NCI-H128 (cell line): ENCODE data around the gene DOCK10.

ENCODE experiments used
- DNase-seq: peaks from one replicate; lab custom pipeline; 2025; ENCODE audit not compliant: unreplicated experiment; lab: John Stamatoyannopoulos, UW

Gene DOCK10

DNA sequence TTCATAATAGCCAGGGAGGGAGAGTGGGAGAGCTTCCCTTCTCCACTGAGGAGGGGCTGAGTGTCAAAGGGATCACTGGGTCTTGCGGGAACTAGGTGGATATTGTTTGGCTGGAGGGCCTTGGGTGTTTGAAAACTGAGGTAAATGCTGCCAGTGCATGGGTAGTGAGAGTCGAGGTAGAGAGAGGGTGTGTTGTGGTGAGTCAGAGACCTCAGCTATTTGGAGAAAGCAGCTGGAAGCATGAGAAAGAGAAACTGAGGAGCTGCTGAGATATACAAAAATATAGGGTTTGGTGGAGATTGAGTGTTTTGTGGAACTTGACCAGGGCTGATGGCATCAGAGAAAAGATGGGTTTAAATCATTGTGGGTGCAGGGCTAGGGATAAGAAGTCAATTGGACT is 199.1 kb downstream of the DOCK10 start:
- no peak for DNase-seq

- no peak for DNase-seq
Measured at GRCh38 chr2:224841910-224842309, 200.4 kb downstream of the DOCK10 start.

- no peak for DNase-seq
Measured at GRCh38 chr2:224838335-224838734, 203.9 kb downstream of the DOCK10 start.

DNA sequence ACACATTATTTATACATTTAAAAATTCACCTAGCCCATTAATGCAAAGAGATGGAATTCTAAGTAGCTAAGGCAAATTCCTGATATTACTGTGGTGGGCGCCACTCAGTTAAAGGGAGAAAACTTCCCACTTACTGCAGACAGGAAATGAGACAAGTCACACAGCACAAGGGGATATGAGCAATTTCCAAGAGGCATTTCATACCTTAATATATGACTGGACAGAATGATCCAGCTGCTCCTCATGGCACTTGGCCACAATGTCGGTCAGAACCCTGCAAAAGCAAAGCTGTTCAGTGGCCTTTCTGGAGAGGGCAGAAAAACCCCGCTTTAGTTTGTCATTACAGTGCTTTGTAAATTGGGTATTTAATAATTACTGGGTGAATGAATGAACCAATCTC is 204.7 kb downstream of the DOCK10 start:
- DNase-seq = no peak

DNA sequence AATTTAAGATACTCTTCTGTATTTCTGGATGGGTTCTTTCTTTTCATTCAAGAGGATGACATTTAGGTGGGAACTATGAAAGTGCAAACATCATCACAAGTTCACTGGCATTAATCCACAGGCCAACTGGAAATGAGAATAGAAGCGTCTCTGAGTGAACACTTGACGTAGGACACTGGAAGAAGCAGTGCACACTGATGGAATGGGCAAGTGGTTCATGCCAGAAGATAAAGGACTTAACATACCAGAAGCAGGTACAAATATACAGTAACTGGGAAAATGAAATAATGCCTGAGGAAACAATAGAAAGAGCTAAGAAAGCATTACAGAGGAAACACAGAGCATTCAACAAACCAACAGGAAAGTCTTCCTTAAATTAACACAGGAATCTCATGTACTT is 205.2 kb downstream of the DOCK10 start:
- no peak for DNase-seq

DNA sequence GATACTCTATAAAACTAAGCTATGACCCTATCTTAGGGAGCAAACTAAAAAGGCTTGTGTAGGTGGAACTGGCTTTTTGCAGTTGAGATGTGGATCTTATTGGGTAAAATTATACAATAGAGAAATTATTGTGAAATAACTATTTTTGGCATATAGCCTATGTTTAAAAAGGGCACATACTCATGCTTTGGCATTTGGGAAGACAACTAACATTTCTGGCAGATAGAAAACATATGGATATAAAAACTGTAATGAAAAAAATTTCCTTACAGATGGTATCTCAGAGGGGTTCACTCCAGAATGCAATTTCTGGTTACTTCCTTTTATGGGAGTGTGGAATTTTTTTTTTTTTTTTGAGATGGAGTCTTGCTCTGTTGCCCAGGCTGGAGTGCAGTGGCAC is 206.0 kb downstream of the DOCK10 start:
- DNase-seq = no peak

GRCh38 chr2:224835405-224835804 is 206.9 kb downstream of the DOCK10 start:
- DNase-seq = no peak

- DNase-seq = no peak
Measured at GRCh38 chr2:224833986-224834385, 208.3 kb downstream of the DOCK10 start.

DNA sequence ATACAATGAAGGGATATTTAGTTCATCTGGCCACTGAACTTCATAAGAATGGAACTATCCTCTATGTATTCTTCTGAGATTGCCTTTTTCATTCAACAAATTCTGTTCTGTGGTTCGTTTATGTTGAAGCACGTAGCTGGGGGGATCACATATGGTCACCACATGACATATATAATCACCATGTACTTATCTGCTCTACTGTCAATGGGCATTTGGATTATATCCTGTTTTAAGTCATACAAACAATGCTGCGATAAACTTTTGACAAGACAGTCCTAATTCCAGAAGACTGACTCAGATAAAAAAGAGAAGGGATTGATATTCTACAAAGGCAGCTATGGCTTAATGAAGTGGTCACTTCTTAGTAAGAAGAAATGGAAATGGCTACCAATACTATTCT is 210.1 kb downstream of the DOCK10 start:
- no peak for DNase-seq

DNA sequence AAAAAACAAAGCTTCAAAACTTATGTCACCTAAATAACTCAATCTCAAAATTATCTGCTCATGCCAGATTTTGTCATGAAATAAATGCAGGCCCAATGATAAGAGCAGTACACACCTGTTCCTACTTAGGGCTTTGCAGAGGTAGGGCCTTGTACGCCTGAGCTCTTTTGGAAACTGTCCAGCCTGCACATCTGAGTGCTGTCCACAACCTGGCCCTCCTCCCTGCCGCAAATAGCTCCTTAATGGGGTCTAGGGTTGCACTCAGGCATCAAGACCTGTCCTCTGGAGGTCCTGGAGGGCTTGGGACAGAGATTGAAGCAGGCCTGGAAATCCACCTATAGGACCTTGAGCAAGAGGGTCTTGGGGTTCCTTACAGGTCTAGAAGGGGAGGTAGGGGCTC is 210.7 kb downstream of the DOCK10 start:
- DNase-seq = no peak

DNA sequence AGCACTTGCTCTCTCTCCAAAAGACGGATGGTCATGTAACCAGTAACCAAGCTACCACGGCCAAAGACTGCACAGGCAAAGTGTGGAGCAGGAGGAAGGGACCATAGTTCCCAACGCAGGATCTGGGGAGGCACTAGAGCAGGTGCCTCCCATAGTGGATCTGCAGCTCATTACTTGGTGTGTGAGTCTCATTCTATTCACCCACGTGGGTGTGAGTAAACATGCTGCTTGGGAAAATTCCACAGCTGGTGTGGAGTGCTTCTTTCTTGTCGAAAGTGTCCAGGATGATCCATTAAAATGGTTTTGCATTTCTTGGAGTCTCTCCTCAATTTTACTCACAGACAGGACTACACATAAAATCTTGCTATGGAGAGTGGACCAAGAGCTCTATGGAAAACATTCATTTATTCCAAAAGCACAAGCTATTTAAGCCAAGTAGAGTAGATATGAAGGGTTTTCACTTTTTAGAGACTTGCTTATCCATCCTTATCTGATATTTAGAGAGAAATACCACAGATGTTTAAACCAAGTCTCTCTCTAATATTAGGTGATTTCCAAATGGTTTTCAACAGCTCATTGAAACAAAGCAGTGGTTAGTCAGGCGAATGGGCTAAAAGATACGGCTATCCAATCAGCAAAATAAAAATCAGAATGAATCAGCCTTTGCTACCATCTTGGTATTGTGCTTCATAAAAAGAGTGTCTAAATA is 221.8 kb downstream of the DOCK10 start:
- DNase-seq = no peak

GRCh38 chr2:224819075-224819474 is 223.2 kb downstream of the DOCK10 start:
- no peak for DNase-seq

- DNase-seq = no peak
Measured at GRCh38 chr2:224817676-224818075, 224.6 kb downstream of the DOCK10 start.

DNA sequence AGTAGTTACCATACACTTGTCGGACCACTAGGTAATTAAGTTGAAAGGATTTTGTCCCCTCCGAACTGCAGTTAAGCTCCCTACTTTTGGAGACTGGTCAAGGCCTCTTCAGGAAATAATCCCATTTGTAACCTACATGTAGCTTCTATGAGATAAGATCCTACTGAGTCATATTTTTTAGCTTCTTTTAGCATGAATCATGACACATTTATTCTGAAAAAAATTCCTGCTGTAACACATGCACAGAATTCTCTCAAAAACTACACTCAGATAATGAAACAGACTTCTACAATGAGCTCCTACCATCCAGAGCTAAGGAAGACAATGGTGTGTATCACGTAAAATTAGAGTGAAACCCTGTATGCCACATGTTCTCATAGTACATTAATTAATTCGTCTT is 225.5 kb downstream of the DOCK10 start:
- no peak for DNase-seq

DNA sequence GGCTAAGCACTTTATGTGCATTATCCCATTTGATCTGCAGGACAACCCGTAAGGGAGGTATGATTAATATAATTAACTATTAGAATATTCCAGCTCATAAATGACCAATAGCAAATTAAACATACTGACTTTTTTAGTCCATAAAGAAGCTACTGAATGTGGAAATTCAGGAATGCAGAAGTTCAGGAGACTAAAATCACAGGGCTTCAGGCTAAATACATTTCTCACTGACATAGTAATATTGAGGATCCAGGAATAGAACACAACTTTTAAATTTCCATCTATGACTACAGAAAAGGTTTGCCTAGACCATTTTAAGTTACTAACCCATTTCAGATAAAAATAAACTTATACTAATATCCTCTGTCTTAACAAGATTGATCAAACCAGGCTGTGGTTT is 228.7 kb downstream of the DOCK10 start:
- no peak for DNase-seq

- DNase-seq = no peak
Measured at GRCh38 chr2:224807153-224807964, 234.9 kb downstream of the DOCK10 start.

DNA sequence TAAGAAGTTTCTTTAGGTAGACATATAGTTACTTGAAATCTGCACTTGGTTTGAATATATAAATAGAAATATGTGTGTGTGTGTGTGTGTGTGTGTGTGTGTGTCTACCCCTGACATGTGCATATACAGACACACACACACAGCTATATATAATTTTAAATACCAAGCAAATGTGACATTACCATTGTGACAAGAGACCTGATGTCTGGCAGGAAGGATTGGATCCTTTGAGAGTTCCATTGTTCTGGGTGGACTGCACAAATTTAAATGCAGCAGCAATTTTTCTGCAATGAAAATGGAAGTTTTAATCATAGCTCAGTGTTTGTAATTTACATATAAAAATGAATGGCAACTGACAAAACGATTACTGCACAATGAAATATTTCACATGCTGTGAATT is 238.3 kb downstream of the DOCK10 start:
- no peak for DNase-seq

- DNase-seq = no peak
Measured at GRCh38 chr2:224802407-224802806, 239.9 kb downstream of the DOCK10 start.

DNA sequence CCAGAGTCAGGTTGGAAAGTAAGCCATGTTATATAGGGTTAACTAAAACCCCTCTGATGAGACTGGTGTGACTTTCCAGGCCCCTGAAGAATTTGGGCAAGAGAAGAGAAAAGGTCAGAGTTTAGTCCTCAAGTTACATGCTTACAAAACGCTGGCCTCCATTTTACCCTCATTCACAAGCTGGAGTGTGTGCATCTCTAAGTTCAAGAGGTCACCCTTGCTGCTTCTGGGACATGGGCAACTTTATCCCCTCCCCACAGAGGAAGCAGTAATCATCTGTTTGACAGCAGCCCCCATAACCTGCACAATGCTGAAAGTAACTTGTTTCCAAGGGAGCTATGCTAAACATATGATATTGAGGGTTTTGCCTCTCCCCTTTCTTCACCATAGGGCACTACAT is 240.9 kb downstream of the DOCK10 start:
- no peak for DNase-seq

- no peak for DNase-seq
Measured at GRCh38 chr2:224799691-224800090, 242.6 kb downstream of the DOCK10 start.

GRCh38 chr2:224798180-224798579 is 244.1 kb downstream of the DOCK10 start:
- no peak for DNase-seq

- DNase-seq = no peak
Measured at GRCh38 chr2:224796695-224797305, 245.5 kb downstream of the DOCK10 start.
